ENCODE data around the gene NHERF2. TPM values are rescaled to one million over a fixed set of nuclear protein-coding genes. Genes with fewer than 3 reads are reported as not detected.

NHERF2 gene
- total and polyA plus RNA-seq, 9 of the 15 experiments (the other 6 are each of a cell fraction or from before 2014, with no cell fraction given): 0.15 to 42.0 (median 12.5) TPM

DNA sequence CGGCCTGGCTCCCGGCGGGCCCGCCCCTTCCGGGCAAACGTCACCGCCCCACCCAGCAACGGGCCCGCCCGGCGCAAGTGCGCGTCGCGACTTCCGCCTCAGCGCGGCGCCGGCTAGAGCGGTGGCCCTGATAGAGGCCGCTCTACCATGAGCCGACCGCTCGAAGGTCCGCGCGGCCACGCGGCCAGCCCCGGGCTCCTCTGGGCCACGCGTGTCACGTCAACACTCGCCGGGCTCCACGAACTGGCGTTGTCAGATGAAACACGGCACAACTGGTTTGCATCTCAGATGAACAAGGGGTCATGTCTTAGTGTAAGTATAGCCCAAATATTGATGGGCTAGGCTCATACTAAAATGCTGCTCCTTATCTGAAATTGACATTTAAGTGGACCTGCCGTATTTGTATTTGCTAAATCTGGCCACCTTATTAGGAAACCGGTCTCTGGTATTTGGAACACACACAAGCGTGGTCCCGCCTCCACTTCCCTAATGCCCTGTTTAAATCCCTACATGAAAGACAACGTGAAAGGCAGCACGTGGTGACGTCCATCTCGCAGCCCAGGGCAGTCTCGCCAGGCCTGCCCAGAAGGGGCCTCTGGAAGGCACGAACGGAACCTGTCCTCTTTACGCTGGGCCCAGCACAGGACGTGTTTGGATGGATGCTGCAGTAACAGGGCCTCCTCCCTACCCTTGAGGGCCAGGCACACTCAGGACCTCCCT is 16.8 kb upstream of the NHERF2 start, which contains the start of gene ZNF598 (continued):
- TF ChIP-seq, protein P1, sequence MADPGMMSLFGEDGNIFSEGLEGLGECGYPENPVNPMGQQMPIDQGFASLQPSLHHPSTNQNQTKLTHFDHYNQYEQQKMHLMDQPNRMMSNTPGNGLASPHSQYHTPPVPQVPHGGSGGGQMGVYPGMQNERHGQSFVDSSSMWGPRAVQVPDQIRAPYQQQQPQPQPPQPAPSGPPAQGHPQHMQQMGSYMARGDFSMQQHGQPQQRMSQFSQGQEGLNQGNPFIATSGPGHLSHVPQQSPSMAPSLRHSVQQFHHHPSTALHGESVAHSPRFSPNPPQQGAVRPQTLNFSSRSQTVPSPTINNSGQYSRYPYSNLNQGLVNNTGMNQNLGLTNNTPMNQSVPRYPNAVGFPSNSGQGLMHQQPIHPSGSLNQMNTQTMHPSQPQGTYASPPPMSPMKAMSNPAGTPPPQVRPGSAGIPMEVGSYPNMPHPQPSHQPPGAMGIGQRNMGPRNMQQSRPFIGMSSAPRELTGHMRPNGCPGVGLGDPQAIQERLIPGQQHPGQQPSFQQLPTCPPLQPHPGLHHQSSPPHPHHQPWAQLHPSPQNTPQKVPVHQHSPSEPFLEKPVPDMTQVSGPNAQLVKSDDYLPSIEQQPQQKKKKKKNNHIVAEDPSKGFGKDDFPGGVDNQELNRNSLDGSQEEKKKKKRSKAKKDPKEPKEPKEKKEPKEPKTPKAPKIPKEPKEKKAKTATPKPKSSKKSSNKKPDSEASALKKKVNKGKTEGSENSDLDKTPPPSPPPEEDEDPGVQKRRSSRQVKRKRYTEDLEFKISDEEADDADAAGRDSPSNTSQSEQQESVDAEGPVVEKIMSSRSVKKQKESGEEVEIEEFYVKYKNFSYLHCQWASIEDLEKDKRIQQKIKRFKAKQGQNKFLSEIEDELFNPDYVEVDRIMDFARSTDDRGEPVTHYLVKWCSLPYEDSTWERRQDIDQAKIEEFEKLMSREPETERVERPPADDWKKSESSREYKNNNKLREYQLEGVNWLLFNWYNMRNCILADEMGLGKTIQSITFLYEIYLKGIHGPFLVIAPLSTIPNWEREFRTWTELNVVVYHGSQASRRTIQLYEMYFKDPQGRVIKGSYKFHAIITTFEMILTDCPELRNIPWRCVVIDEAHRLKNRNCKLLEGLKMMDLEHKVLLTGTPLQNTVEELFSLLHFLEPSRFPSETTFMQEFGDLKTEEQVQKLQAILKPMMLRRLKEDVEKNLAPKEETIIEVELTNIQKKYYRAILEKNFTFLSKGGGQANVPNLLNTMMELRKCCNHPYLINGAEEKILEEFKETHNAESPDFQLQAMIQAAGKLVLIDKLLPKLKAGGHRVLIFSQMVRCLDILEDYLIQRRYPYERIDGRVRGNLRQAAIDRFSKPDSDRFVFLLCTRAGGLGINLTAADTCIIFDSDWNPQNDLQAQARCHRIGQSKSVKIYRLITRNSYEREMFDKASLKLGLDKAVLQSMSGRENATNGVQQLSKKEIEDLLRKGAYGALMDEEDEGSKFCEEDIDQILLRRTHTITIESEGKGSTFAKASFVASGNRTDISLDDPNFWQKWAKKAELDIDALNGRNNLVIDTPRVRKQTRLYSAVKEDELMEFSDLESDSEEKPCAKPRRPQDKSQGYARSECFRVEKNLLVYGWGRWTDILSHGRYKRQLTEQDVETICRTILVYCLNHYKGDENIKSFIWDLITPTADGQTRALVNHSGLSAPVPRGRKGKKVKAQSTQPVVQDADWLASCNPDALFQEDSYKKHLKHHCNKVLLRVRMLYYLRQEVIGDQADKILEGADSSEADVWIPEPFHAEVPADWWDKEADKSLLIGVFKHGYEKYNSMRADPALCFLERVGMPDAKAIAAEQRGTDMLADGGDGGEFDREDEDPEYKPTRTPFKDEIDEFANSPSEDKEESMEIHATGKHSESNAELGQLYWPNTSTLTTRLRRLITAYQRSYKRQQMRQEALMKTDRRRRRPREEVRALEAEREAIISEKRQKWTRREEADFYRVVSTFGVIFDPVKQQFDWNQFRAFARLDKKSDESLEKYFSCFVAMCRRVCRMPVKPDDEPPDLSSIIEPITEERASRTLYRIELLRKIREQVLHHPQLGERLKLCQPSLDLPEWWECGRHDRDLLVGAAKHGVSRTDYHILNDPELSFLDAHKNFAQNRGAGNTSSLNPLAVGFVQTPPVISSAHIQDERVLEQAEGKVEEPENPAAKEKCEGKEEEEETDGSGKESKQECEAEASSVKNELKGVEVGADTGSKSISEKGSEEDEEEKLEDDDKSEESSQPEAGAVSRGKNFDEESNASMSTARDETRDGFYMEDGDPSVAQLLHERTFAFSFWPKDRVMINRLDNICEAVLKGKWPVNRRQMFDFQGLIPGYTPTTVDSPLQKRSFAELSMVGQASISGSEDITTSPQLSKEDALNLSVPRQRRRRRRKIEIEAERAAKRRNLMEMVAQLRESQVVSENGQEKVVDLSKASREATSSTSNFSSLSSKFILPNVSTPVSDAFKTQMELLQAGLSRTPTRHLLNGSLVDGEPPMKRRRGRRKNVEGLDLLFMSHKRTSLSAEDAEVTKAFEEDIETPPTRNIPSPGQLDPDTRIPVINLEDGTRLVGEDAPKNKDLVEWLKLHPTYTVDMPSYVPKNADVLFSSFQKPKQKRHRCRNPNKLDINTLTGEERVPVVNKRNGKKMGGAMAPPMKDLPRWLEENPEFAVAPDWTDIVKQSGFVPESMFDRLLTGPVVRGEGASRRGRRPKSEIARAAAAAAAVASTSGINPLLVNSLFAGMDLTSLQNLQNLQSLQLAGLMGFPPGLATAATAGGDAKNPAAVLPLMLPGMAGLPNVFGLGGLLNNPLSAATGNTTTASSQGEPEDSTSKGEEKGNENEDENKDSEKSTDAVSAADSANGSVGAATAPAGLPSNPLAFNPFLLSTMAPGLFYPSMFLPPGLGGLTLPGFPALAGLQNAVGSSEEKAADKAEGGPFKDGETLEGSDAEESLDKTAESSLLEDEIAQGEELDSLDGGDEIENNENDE (IDR thresholded peaks at IDR 0.05; ENCODE audit: low read depth, low read length): no peak
- TF ChIP-seq RBM15 (IDR thresholded peaks at IDR 0.05; ENCODE audit: insufficient read depth, low read length): no peak
- TF ChIP-seq POLR2G (IDR thresholded peaks at IDR 0.05; ENCODE audit: low read depth, low read length): peak; percentile 98
- peak; percentile 79 for TF ChIP-seq RBBP5 (IDR thresholded peaks at IDR 0.05; ENCODE audit: borderline replicate concordance, insufficient read depth, low read length, poor library complexity, severe bottlenecking)
- no peak for TF ChIP-seq THRAP3 (IDR thresholded peaks at IDR 0.05; ENCODE audit: borderline replicate concordance)
- TF ChIP-seq RB1 (IDR thresholded peaks at IDR 0.05; ENCODE audit: low read depth): peak; percentile 69
- TF ChIP-seq, protein P2, sequence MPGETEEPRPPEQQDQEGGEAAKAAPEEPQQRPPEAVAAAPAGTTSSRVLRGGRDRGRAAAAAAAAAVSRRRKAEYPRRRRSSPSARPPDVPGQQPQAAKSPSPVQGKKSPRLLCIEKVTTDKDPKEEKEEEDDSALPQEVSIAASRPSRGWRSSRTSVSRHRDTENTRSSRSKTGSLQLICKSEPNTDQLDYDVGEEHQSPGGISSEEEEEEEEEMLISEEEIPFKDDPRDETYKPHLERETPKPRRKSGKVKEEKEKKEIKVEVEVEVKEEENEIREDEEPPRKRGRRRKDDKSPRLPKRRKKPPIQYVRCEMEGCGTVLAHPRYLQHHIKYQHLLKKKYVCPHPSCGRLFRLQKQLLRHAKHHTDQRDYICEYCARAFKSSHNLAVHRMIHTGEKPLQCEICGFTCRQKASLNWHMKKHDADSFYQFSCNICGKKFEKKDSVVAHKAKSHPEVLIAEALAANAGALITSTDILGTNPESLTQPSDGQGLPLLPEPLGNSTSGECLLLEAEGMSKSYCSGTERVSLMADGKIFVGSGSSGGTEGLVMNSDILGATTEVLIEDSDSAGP (CRISPR knock-in tag; IDR thresholded peaks at IDR 0.05): no peak
- no peak for TF ChIP-seq ZNF23 (CRISPR knock-in tag; IDR thresholded peaks at IDR 0.05)
- TF ChIP-seq ZNF57 (CRISPR knock-in tag; IDR thresholded peaks at IDR 0.05): no peak
- no peak for TF ChIP-seq NR2C2 (CRISPR knock-in tag; IDR thresholded peaks at IDR 0.05)
- TF ChIP-seq NR2C2 (tag; IDR thresholded peaks at IDR 0.05): peak; percentile 67
- no peak for TF ChIP-seq MTF1 (CRISPR knock-in tag; IDR thresholded peaks at IDR 0.05; ENCODE audit: borderline replicate concordance)
- TF ChIP-seq HNRNPH1 (optimal IDR thresholded peaks at IDR 0.05; ENCODE audit: low read depth, low read length): no peak

Data from K562 (cell line).